ENCODE data around the gene SLC35G3.

DNA sequence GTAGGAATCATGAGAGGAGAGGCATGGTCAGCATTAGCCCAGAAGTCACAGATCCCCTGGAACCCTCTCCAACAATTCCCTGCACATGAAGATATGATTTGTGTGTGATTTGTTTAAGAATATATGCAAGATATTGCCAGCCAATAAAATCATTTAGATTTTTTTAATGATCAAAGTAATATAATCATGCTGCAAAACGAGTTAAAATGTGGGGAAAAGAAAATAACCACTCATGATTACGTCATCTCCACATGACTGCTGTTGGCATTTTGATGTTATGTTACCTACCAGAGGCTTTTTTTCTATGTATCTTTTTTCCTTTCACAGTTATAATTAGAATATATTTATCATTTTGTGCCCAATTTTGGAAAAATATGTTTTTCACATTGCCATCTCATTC lies 22.4 kb downstream of the SLC35G3 start:
- TF ChIP-seq ZNF7 (CRISPR knock-in tag; IDR thresholded peaks at IDR 0.05) (no peak), ZNF549 (CRISPR knock-in tag; IDR thresholded peaks at IDR 0.05) (no peak), ZNF256 (CRISPR knock-in tag; conservative IDR thresholded peaks at IDR 0.05) (no peak)
- TF ChIP-seq, protein P1, sequence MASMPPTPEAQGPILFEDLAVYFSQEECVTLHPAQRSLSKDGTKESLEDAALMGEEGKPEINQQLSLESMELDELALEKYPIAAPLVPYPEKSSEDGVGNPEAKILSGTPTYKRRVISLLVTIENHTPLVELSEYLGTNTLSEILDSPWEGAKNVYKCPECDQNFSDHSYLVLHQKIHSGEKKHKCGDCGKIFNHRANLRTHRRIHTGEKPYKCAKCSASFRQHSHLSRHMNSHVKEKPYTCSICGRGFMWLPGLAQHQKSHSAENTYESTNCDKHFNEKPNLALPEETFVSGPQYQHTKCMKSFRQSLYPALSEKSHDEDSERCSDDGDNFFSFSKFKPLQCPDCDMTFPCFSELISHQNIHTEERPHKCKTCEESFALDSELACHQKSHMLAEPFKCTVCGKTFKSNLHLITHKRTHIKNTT (CRISPR knock-in tag; IDR thresholded peaks at IDR 0.05), result no peak
